ENCODE measurements around the gene TTC38.

Gene TTC38

GRCh38 chr22:46242076-46242475 is 25.7 kb upstream of the TTC38 start:
- in situ Hi-C loops (cut with MboI; ENCODE audit: low pct_unique_long_range_greater_than_20kb, low sequenced_read_pairs, unreplicated experiment) = no loop called here
- no peak for DNase-seq (ENCODE audit: low spot score)
- TF ChIP-seq CTCF (IDR thresholded peaks at IDR 0.05; ENCODE audit: extremely low read depth, insufficient read depth, missing control alignments) = no peak

- TF ChIP-seq CTCF (IDR thresholded peaks at IDR 0.05; ENCODE audit: extremely low read depth, insufficient read depth, missing control alignments) = no peak
- no peak for DNase-seq (ENCODE audit: low spot score)
- in situ Hi-C loops (cut with MboI; ENCODE audit: low pct_unique_long_range_greater_than_20kb, low sequenced_read_pairs, unreplicated experiment) = no loop called here
These were observed 23.0 kb upstream of the TTC38 start for GRCh38 chr22:46244771-46245170.

GRCh38 chr22:46245511-46245910 is 22.3 kb upstream of the TTC38 start:
- in situ Hi-C loops (cut with MboI; ENCODE audit: low pct_unique_long_range_greater_than_20kb, low sequenced_read_pairs, unreplicated experiment) = no loop called here
- TF ChIP-seq CTCF (IDR thresholded peaks at IDR 0.05; ENCODE audit: extremely low read depth, insufficient read depth, missing control alignments) = no peak
- DNase-seq (ENCODE audit: low spot score) = no peak

GRCh38 chr22:46246178-46246577 is 21.6 kb upstream of the TTC38 start:
- TF ChIP-seq CTCF (IDR thresholded peaks at IDR 0.05; ENCODE audit: extremely low read depth, insufficient read depth, missing control alignments) = no peak
- no peak for DNase-seq (ENCODE audit: low spot score)
- in situ Hi-C loops (cut with MboI; ENCODE audit: low pct_unique_long_range_greater_than_20kb, low sequenced_read_pairs, unreplicated experiment) = no loop called here

- in situ Hi-C loops (cut with MboI; ENCODE audit: low pct_unique_long_range_greater_than_20kb, low sequenced_read_pairs, unreplicated experiment) = no loop called here
- TF ChIP-seq CTCF (IDR thresholded peaks at IDR 0.05; ENCODE audit: extremely low read depth, insufficient read depth, missing control alignments) = no peak
- no peak for DNase-seq (ENCODE audit: low spot score)
These were observed 20.3 kb upstream of the TTC38 start for GRCh38 chr22:46247443-46247975.

GRCh38 chr22:46250035-46250782 is 17.6 kb upstream of the TTC38 start, which contains the start of gene CDPF1:
Gene CDPF1, minus strand, starts transcription at chr22:46250293. Its CDS starts 2,009 bp downstream, at chr22:46248284.
- peak; percentile 96 for DNase-seq (ENCODE audit: low spot score)
- peak; percentile 24 for TF ChIP-seq CTCF (IDR thresholded peaks at IDR 0.05; ENCODE audit: extremely low read depth, insufficient read depth, missing control alignments)
- in situ Hi-C loops (cut with MboI; ENCODE audit: low pct_unique_long_range_greater_than_20kb, low sequenced_read_pairs, unreplicated experiment) = no loop called here

All from GM13977 (cell line).